CD1c-positive myeloid dendritic cell (primary cell): Measurements from ENCODE around the gene GUCA1A.
A peak's percentile ranks its signal among the peaks of the same experiment; 100 is the strongest.
"Not testable (repeated sequence)": the region's sequence is repeated elsewhere in the genome, so short reads cannot be mapped to it uniquely, and the experiment has no call there.

ENCODE experiments used
- DNase-seq: peaks from one replicate; pipeline ENCODE4 v3.0.0-alpha.2; 2016; ENCODE audit errors: extremely low spot score

Gene GUCA1A

GRCh38 chr6:42177514-42178364 lies 4.6 kb downstream of the GUCA1A start:
- DNase-seq = peak; percentile 32

GRCh38 chr6:42179261-42179944 lies 6.2 kb downstream of the GUCA1A start:
- DNase-seq = no peak

- DNase-seq = peak; percentile 15
Measured at GRCh38 chr6:42179945-42180313, 6.8 kb downstream of the GUCA1A start.

GRCh38 chr6:42182101-42182500 lies 8.9 kb downstream of the GUCA1A start:
- DNase-seq = no peak

- no peak for DNase-seq
Measured at GRCh38 chr6:42184475-42184874, 11.3 kb downstream of the GUCA1A start.

GRCh38 chr6:42185597-42185996 lies 12.4 kb downstream of the GUCA1A start:
- DNase-seq = no peak

- no peak for DNase-seq
Measured at GRCh38 chr6:42188406-42188805, 15.2 kb downstream of the GUCA1A start.

GRCh38 chr6:42190554-42191183 lies 17.5 kb downstream of the GUCA1A start:
- no peak for DNase-seq

GRCh38 chr6:42192385-42192784 lies 19.2 kb downstream of the GUCA1A start:
- DNase-seq = not testable (repeated sequence)

- DNase-seq = no peak
Measured at GRCh38 chr6:42193491-42193894, 20.3 kb downstream of the GUCA1A start.

GRCh38 chr6:42194056-42194455 lies 20.9 kb downstream of the GUCA1A start:
- no peak for DNase-seq

GRCh38 chr6:42195415-42195814 lies 22.3 kb downstream of the GUCA1A start:
- no peak for DNase-seq

GRCh38 chr6:42197555-42198362 lies 24.6 kb downstream of the GUCA1A start:
- DNase-seq = peak; percentile 66

GRCh38 chr6:42199106-42199981 lies 26.2 kb downstream of the GUCA1A start:
- DNase-seq = no peak

GRCh38 chr6:42200035-42200434 lies 26.9 kb downstream of the GUCA1A start:
- DNase-seq = no peak

GRCh38 chr6:42201382-42201781 lies 28.2 kb downstream of the GUCA1A start:
- no peak for DNase-seq

GRCh38 chr6:42202131-42202915 lies 29.2 kb downstream of the GUCA1A start:
- DNase-seq = not testable (repeated sequence)

GRCh38 chr6:42203183-42203582 lies 30.0 kb downstream of the GUCA1A start:
- DNase-seq = no peak

GRCh38 chr6:42204768-42205282 lies 31.7 kb downstream of the GUCA1A start:
- no peak for DNase-seq

GRCh38 chr6:42207559-42207958 lies 34.4 kb downstream of the GUCA1A start:
- not testable (repeated sequence) for DNase-seq
